ENCODE measurements around the gene RNU5D-1.

GRCh38 chr1:44775930-44776729 is 45.2 kb upstream of the RNU5D-1 start:
- TF ChIP-seq TAF1 (IDR thresholded peaks at IDR 0.05; ENCODE audit: borderline replicate concordance, low read depth, low read length) (no peak; the same call in 1 of the 2 replicates), POLR2AphosphoS5 (IDR thresholded peaks at IDR 0.05; ENCODE audit: low read depth, low read length) (no peak)
